HepG2 (cell line): ENCODE measurements around the gene ARFGEF3. TPM values are rescaled to one million over a fixed set of nuclear protein-coding genes. Genes with fewer than 3 reads are reported as not detected.

Experiments
- AGO2 ChIP-seq: fragments of 200-400 bp; formaldehyde crosslinking; optimal IDR thresholded peaks from 2 replicates; pipeline ENCODE3; 2017; ENCODE audit warnings: mild to moderate bottlenecking, low read depth, low read length, moderate library complexity
- FOXA1 ChIP-seq, 2 experiments: fragments of 450-650 bp in 1 of 2; sonication (generic) in 1 of 2; formaldehyde crosslinking in 1 of 2; IDR thresholded peaks; 2 replicates each; pipeline versions ENCODE4 v1.4.0 to v1.6.1; 2016 to 2020; ENCODE audit warnings: missing genetic modification reagents in 1 of 2
- HNF4A ChIP-seq: sonication (generic); formaldehyde crosslinking; IDR thresholded peaks from 2 replicates; pipeline ENCODE4 v1.4.0; 2020; ENCODE audit warnings: missing genetic modification reagents
- MTERF4 ChIP-seq: sonication (generic); formaldehyde crosslinking; IDR thresholded peaks from 2 replicates; pipeline ENCODE4 v1.8.0; 2023; ENCODE audit warnings: mild to moderate bottlenecking, missing genetic modification reagents
- NCOA2 ChIP-seq: sonication (generic); formaldehyde crosslinking; IDR thresholded peaks from 2 replicates; pipeline ENCODE4 v1.8.0; 2022; ENCODE audit warnings: inconsistent platforms
- NFIC ChIP-seq: IDR thresholded peaks from 2 replicates; pipeline ENCODE4 v1.6.1; 2012; ENCODE audit warnings: mild to moderate bottlenecking, low read length, inconsistent platforms
- POGZ ChIP-seq: sonication (generic); formaldehyde crosslinking; IDR thresholded peaks from 2 replicates; pipeline ENCODE4 v1.4.0; 2020; ENCODE audit warnings: mild to moderate bottlenecking, missing genetic modification reagents
- PRDM4 ChIP-seq: sonication (generic); formaldehyde crosslinking; IDR thresholded peaks from 2 replicates; pipeline ENCODE4 v1.9.0; 2021; ENCODE audit warnings: missing genetic modification reagents, borderline replicate concordance
- TBX3 ChIP-seq: fragments of 450-650 bp; IDR thresholded peaks from 2 replicates; pipeline ENCODE4 v1.6.1; 2017; ENCODE audit warnings: antibody characterized with exemption, mild to moderate bottlenecking, inconsistent platforms, borderline replicate concordance
- TCF12 ChIP-seq, 2 experiments: fragments of 450-650 bp in 1 of 2; sonication (generic) in 1 of 2; formaldehyde crosslinking in 1 of 2; IDR thresholded peaks; 2 replicates each; pipeline versions ENCODE4 v1.6.1 to v1.8.0; 2017 to 2022; ENCODE audit warnings: antibody characterized with exemption in 1 of 2, mild to moderate bottlenecking in 1 of 2, missing genetic modification reagents in 1 of 2, moderate library complexity in 1 of 2
- TFE3 ChIP-seq: IDR thresholded peaks from 2 replicates; pipeline ENCODE4 v1.6.1; 2016
- ZMYM4 ChIP-seq: sonication (generic); formaldehyde crosslinking; IDR thresholded peaks from 2 replicates; pipeline ENCODE4 v1.8.1; 2023; ENCODE audit warnings: mild to moderate bottlenecking, missing genetic modification reagents
- ZNF138 ChIP-seq: sonication (generic); formaldehyde crosslinking; IDR thresholded peaks from 2 replicates; pipeline ENCODE4 v1.5.0; 2020; ENCODE audit warnings: mild to moderate bottlenecking, low read depth, missing genetic modification reagents
- ZNF17 ChIP-seq: sonication (generic); formaldehyde crosslinking; IDR thresholded peaks from 2 replicates; pipeline ENCODE4 v1.5.0; 2020; ENCODE audit warnings: mild to moderate bottlenecking, missing genetic modification reagents
- ZNF292 ChIP-seq: sonication (generic); formaldehyde crosslinking; IDR thresholded peaks from 2 replicates; pipeline ENCODE4 v1.8.1; 2022; ENCODE audit warnings: mild to moderate bottlenecking, low read depth, missing genetic modification reagents, borderline replicate concordance
- ZNF777 ChIP-seq: sonication (generic); formaldehyde crosslinking; IDR thresholded peaks from 2 replicates; pipeline ENCODE4 v1.4.0; 2020; ENCODE audit warnings: missing genetic modification reagents
- ZNF83 ChIP-seq: sonication (generic); formaldehyde crosslinking; IDR thresholded peaks from 2 replicates; pipeline ENCODE4 v1.4.0; 2020; ENCODE audit warnings: missing genetic modification reagents, mild to moderate bottlenecking, borderline replicate concordance
- polyA plus RNA-seq, 8 experiments: library from polyadenylated mRNA; depleted of rRNA in 3 of 8; stranded (reverse) in 7 of 8; unstranded in 1 of 8; fragments of >200 nt; fragmentation: Illumina TruSeq in 4 of 8; extraction: Trizol in 4 of 8; gene quantifications; 2 replicates each; pipeline versions ENCODE4 v1.2.1 to v1.2.3, GENCODE V29; 2011 to 2016; ENCODE audit warnings: low read depth in 4 of 8, missing spikeins in 1 of 8, mixed read lengths in 1 of 8; ENCODE audit not compliant: insufficient read depth in 1 of 8
- total RNA-seq, 5 experiments: library from RNA; depleted of rRNA; stranded (reverse); fragments of >200 nt; fragmentation: Illumina TruSeq; extraction: Trizol; gene quantifications; 2 replicates each; pipeline ENCODE4 v1.2.3, GENCODE V29; 2016; ENCODE audit warnings: low read depth in 1 of 5
- TF ChIP-seq, protein P1 (sequence below): sonication (generic); formaldehyde crosslinking; IDR thresholded peaks from 2 replicates; pipeline ENCODE4 v1.4.0; 2020; ENCODE audit warnings: missing genetic modification reagents
- TF ChIP-seq, protein P2 (sequence below): sonication (generic); formaldehyde crosslinking; conservative IDR thresholded peaks from 2 replicates; pipeline ENCODE4 v1.4.0; 2020; ENCODE audit warnings: missing genetic modification reagents
- TF ChIP-seq, protein P3 (sequence below): sonication (generic); formaldehyde crosslinking; IDR thresholded peaks from 2 replicates; pipeline ENCODE4 v1.8.1; 2022; ENCODE audit warnings: mild to moderate bottlenecking, missing genetic modification reagents

Gene ARFGEF3
- total and polyA plus RNA-seq, 2 of the 13 experiments (the other 11 are each of a cell fraction or from before 2014, with no cell fraction given), result 0.60 to 2.6 TPM

DNA sequence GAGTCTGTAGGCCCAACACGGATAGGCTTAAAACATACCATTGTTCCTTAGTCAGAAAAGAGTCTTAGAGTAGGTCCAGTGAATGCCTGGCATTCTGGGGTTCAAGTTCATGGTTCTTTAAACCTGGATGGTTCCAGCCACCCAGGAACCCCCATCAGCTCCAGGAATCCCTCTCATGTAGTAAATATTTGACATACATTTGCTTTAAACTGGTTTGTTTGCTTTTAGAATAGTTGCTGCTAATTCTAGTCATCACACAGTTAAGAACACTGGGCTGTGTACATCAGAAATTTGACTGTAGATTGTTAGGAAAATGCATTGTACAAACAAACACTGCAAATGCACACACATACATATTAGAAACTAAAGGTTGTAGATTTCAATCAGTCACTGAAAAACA lies 87.1 kb downstream of the ARFGEF3 start (continued):
- TF ChIP-seq PRDM4, result no peak
- TF ChIP-seq POGZ, result no peak; the same call in 1 of the 2 replicates
- peak; percentile 93 for TF ChIP-seq TBX3
- TF ChIP-seq, protein P1, sequence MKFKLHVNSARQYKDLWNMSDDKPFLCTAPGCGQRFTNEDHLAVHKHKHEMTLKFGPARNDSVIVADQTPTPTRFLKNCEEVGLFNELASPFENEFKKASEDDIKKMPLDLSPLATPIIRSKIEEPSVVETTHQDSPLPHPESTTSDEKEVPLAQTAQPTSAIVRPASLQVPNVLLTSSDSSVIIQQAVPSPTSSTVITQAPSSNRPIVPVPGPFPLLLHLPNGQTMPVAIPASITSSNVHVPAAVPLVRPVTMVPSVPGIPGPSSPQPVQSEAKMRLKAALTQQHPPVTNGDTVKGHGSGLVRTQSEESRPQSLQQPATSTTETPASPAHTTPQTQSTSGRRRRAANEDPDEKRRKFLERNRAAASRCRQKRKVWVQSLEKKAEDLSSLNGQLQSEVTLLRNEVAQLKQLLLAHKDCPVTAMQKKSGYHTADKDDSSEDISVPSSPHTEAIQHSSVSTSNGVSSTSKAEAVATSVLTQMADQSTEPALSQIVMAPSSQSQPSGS (CRISPR knock-in tag), result peak; percentile 19; the same call in 1 of the 2 replicates
- no peak for TF ChIP-seq MTERF4
- TF ChIP-seq TCF12 (IDR thresholded peaks at IDR 0.05), result no peak
- no peak for TF ChIP-seq TCF12 (CRISPR knock-in tag; IDR thresholded peaks at IDR 0.05)
- peak; percentile 40; the same call in 1 of the 2 replicates for TF ChIP-seq TFE3 (CRISPR knock-in tag)
- peak; percentile 86; the same call in 1 of the 2 replicates for TF ChIP-seq NFIC
- TF ChIP-seq ZNF777 (CRISPR knock-in tag), result no peak
- peak; percentile 80 for TF ChIP-seq NCOA2
- TF ChIP-seq, protein P2, sequence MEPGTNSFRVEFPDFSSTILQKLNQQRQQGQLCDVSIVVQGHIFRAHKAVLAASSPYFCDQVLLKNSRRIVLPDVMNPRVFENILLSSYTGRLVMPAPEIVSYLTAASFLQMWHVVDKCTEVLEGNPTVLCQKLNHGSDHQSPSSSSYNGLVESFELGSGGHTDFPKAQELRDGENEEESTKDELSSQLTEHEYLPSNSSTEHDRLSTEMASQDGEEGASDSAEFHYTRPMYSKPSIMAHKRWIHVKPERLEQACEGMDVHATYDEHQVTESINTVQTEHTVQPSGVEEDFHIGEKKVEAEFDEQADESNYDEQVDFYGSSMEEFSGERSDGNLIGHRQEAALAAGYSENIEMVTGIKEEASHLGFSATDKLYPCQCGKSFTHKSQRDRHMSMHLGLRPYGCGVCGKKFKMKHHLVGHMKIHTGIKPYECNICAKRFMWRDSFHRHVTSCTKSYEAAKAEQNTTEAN (CRISPR knock-in tag), result peak; percentile 42; the same call in 1 of the 2 replicates
- TF ChIP-seq FOXA1 (IDR thresholded peaks at IDR 0.05), result peak; percentile 89
- peak; percentile 64 for TF ChIP-seq FOXA1 (CRISPR knock-in tag; IDR thresholded peaks at IDR 0.05)
- no peak for TF ChIP-seq ZNF83
- no peak for TF ChIP-seq ZNF292
- no peak for TF ChIP-seq AGO2
- TF ChIP-seq ZNF138 (CRISPR knock-in tag), result no peak
- peak; percentile 47 for TF ChIP-seq HNF4A
- TF ChIP-seq, protein P3, sequence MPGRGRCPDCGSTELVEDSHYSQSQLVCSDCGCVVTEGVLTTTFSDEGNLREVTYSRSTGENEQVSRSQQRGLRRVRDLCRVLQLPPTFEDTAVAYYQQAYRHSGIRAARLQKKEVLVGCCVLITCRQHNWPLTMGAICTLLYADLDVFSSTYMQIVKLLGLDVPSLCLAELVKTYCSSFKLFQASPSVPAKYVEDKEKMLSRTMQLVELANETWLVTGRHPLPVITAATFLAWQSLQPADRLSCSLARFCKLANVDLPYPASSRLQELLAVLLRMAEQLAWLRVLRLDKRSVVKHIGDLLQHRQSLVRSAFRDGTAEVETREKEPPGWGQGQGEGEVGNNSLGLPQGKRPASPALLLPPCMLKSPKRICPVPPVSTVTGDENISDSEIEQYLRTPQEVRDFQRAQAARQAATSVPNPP, result no peak
- 0 out of 2 replicates have a peak, but pooled peaks have one; percentile 28 for TF ChIP-seq ZMYM4 (CRISPR knock-in tag)
- TF ChIP-seq ZNF17 (CRISPR knock-in tag), result no peak
